OCI-LY7 (cell line): ENCODE measurements around the gene GSC2.

Experiments used
- CTCF ChIP-seq: fragments of 200-600 bp; sonication (generic); conservative IDR thresholded peaks from 2 replicates; pipeline ENCODE4 v1.5.1; 2014; ENCODE audit warnings: mild to moderate bottlenecking, antibody characterized with exemption, low read length, moderate library complexity, mixed read lengths
- EZH2phosphoT487 ChIP-seq: fragments of 200-600 bp; sonication (generic); IDR thresholded peaks from 2 replicates; pipeline ENCODE4 v1.6.1; 2018; ENCODE audit warnings: low read depth, borderline replicate concordance, mild to moderate bottlenecking, mixed run types, antibody characterized with exemption, low read length, moderate library complexity, mixed read lengths

DNA sequence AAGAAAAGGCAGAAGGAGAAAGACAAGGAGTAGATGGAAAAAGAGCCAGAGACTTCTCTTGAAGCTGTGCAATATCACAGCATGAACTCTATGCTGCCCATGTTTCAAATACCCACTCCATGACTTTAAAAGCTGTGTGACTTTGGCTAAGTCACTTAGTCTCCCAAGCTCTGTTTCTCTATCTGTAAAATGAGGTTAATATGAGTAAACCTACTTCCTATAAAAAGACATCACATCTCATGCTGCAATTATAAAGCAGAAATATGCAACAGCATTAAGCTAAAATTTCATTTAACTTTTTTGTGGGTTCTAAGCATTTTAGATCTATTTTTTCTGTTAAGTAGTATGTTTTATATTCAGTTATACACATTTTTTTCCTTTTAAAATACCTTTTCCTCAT is 39.4 kb downstream of the GSC2 start:
- no peak for TF ChIP-seq CTCF
- TF ChIP-seq EZH2phosphoT487, result no peak
